Measurements from ENCODE around the gene TTLL9. TPM values are rescaled to one million over a fixed set of nuclear protein-coding genes. Genes with fewer than 3 reads are reported as not detected.

TTLL9 gene
- polyA plus RNA-seq, 4 donors = 2.2 to 5.9 (median 3.8) TPM

DNA sequence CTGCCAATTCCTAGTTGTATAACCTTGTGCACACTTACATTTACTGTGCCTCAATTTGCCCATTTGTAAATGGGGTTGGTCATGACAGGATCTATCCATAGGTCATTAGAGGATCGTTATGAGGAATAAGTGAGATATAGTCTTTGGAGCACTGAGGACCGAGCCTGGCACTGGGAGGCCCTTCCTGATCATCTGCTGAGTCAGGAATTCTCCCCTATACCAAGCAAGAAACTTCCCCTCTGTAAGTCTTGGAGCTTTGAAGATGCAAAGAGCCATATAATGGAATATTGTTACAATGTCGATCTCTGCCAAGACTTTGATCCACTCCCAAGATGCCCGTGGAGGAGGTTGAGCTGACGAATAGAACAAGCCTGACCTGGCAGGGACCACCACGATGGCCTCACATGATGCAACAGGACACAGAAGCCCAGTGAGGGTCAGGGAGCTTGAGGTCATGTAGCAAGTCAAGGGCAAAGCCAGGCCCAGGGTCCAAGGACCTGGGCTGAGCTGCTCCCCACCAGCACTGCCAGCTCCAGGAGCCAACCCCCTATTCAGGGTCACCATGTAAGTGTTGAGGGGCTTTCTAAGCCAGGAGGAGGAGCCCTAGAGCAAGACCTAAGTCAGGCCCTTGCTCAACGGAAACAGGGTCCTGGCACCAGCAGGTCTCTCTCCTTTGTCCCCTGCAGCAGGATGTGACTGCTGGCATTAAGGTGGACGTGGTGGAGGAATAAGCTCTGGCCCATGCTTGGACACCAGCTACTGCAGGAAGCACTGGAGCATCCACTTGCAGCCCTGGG lies 64.7 kb downstream of the TTLL9 start:
- no peak for DNase-seq (ENCODE audit: low read depth in 4 of 4, low spot score in 2 of 4)

DNA sequence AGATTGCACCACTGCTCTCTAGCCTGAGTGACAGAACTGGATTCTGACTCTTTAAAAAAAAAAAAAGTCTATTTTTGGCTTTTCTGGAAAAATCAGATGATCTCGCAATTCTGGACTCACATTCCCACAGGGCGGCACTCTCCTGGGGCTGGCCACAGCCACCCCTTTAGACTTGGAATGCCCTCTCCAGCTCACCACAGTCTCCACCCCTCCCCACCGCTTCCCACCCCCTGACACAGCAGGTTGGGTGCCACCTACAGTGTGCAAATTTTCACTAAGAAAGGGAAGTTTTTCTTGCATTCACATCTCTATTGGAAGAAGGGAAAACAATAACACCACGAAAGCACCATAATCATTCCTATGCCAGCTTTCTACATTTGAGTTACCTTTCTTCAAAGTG lies 66.0 kb downstream of the TTLL9 start:
- no peak for DNase-seq (ENCODE audit: low read depth in 4 of 4, low spot score in 2 of 4)

DNA sequence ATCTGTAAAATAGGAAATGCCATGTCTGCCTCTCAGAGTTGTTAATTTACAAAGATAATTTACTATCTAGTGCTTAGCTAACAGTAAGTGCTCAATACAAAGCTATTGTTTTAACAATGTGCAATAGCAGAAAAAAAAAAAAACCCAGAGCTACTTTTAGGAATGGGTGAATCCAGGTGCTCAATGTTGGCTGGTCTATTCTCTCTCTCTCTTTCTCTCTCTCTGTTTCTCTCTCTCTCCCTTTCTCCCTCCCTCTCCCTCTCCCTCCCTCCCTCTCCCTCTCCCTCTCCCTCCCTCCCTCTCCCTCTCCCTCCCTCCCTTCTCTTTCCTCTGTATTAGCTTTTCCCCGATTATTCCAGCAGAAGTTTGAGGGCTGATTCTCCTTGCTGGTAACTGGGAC lies 67.4 kb downstream of the TTLL9 start:
- no peak for DNase-seq (ENCODE audit: low read depth in 4 of 4, low spot score in 2 of 4)

DNA sequence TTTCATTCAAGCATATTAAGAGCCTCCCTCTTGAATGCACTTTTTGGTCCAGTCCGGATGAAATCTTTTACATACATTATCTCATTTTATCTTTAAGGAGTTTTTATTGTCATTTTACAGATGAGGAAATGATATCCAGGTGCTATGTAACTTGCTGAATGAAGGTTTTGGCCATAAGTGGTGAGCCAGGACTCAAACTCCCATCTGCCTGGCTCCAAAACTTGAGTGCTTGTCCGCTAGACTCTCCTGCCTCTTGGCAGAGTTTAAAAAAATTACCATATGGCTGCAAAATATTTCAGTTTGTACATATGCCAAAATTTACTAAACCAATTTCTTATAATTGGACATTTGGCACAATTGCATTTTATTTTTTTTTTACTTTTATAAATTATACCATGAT lies 69.2 kb downstream of the TTLL9 start:
- no peak for DNase-seq (ENCODE audit: low read depth in 4 of 4, low spot score in 2 of 4)

DNA sequence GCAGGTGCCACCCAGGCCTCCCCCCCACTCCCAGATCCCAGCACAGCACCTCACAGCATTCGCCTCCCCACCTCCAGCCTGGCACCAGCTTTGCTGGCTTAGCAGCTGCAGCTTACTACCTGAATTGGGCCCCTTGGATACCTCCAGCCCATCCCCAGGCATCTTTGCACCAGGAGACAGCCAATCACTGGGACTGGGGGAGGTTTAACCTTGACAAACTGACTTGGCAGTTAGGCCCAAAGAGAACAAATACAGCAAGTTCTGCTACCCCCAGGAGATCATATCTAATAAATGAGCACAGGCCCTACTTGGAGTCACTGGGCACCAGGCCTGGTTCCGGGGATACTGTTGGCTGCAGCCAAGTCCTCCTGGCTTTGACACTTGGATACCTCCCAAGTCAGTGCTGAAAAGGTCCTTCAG lies 72.6 kb downstream of the TTLL9 start:
- DNase-seq (ENCODE audit: low read depth in 4 of 4, low spot score in 2 of 4) = no peak

DNA sequence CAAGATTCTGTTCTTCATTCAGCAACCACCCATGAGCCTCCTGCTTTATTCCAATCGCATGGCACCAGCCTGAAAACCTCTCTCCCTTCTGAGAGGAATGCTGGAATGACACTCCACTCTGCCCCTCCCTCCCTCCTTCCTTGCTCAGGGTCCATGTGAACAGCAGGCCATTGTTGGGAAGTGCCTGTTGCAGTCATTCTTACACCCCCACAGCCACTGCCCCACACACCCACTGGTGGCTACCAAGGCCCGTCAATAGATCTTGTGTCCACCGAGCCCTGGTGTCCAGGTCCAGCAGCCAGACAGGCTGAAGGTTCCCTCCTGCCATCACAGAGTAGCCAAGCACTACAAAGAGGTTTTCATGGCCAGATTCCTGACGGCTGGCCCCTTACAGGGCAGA lies 74.9 kb downstream of the TTLL9 start:
- no peak for DNase-seq (ENCODE audit: low read depth in 4 of 4, low spot score in 2 of 4)

DNA sequence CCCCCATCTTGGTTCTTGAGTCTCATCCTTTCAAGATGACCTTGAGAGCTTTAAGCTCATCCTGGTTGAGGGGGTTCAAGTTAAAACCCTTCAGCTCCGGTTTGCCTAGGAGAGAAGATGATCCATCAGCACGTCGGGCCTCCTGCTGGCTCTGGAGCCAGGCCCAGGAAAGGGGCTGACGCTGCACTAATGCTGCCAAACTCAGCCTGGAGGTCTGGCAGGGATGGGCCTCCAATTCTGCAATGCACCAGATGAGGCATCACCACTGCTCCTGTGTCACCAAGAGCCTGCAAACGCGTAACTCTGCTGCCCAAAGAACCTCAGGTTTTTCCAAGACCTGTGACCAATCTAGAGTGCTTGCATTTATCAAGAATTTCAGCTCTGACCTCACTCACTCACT lies 75.4 kb downstream of the TTLL9 start:
- DNase-seq (ENCODE audit: low read depth in 4 of 4, low spot score in 2 of 4) = no peak

DNA sequence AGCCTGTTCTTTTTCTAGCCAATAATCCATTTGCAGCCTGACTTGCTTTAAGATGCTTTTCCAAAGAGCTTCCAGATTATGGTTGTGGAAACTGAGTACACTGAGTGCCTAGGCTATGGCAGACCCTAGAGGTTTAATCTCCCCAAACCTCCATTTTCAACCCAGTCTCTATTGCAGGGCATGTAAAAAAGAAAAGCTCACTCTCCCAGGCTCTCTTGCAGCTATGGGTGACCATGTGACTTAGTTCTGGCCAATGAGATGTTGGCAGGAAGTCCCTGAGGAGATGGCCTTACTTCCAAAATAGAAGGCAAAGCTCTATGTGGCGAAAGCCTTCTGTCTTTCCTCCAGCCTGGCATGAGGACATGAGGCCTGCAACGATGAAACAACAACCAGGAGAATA lies 77.6 kb downstream of the TTLL9 start:
- DNase-seq (ENCODE audit: low read depth in 4 of 4, low spot score in 2 of 4) = no peak

DNA sequence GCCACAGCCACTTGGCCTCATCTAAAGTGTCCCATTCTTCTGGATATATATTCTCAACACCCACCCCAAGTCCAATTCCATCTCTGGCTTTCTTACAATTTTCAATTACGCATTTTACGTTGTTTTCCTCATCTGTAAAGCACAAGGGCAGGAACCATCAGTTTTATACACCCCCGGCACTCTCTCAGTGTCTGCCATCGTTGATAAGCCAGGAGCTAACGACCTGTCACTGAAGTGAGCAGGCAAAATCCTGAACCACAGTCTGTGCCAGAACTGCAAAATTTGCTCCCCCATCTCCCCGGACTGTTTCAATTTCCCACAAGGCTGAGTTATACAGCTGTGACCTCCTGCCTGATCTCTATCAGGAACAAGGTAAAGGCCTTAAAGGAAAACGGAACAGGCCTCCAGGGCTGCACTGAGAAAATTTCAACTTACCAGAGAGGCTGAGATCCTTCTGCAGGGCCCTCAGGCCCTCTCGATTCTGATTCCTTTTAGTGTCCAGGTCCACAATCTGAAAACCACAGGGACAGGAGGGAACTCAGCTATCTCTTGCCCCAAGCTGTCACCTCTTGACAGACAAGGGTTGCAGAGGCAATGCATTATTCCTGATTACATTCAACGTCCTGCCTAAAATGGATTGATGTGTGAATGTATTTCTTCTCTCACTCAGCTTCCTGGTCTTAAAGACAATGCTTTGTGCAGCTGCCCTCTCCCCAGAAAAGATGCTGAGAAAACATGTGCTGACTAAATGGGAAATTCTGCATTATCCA lies 79.6 kb downstream of the TTLL9 start:
- DNase-seq (ENCODE audit: low read depth in 4 of 4, low spot score in 2 of 4) = no peak

DNA sequence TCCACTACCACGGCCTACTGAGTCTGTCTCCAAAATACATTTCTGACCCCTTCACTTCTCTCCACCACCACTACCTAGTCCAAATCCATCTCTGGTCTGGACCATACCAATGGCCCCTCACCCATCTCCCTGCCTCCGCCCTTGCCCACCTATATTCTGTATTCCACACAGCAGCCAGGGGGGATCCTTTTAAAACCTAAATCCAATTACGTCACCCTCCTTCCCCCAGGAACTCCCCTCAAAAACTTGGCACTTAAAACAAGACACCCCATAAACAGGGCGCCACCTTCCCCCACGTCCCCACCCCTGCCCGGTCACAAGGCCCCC lies 80.7 kb downstream of the TTLL9 start:
- DNase-seq (ENCODE audit: low read depth in 4 of 4, low spot score in 2 of 4) = no peak

DNA sequence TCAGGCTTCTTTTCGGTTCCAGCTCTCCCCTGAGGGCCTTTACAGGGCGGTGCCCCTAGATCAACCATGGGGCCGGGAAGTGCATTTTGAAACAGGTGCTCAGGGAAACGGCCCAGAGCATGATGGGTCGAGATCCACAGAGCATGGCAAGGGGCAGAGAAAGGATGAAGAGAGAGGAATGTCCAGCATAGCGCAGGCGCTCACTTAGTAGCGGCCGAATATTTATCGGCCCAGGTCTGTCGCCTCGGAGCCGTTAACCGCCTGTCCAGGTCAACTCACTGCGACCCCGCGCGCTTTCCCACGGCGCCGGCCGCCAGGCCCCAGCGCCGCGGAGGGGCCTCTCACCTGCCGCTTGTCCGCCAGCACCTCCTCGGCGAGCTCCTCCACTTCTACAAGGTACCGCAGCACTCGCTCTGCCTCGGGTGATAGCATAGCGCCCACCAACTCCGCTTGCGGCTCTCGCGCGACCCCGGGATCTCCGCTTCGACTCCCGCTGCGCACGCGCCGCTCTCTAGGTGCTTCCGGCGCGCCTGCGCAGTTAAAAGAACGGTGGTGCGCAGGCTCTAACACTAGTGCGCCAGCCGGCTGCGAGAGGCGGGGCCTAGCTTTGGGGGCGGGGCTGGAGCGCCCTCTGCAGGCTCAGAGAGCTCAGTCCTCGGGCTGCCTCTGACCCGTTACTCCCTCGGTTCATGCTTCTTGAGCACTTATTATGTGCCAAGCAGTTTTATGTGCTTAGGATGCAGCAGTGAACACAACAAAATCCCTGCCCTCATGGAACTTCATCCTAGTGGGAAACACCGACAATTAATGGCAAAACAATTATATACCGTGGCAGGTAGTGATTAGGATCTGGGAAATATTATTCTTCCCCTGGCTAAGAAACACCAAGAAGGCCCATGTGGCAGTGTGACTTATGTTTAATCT lies 81.4 kb downstream of the TTLL9 start, which contains the start of gene PDRG1:
Gene PDRG1 (minus strand): TSS at position 517 of the 924 bp plus-strand sequence. CDS start 85 bp downstream, at position 432.
- DNase-seq (ENCODE audit: low read depth in 4 of 4, low spot score in 2 of 4) = peak; percentile 75 to 95 (median 89)

DNA sequence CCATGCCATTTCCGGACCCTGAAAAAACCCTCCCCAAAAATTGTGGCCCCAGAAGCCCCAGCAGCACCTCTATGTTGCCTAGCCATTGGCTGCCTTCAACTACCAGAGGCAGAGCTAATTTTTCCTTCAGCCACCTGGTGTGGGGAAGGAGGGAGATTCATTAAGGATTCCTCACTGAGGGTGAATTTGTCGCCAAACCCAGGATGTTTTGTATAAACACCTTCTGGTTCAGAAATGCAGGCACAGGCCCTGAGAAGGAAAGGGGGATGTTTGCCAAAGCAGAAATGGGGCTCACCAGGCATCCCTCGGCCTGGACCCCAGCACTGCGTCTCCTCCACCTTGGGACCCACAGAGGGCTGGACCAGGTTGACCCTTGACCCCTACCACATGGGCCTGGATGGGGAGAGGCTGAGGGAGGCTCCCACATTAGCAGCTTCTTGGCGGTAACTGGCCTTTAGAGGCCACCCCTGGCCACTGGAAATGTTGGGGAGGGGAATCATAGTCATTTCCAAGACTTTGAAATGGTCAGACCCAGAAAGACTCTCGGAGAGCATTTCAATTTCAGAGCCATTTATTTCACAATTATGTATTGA lies 83.2 kb downstream of the TTLL9 start:
- no peak for DNase-seq (ENCODE audit: low read depth in 4 of 4, low spot score in 2 of 4)

DNA sequence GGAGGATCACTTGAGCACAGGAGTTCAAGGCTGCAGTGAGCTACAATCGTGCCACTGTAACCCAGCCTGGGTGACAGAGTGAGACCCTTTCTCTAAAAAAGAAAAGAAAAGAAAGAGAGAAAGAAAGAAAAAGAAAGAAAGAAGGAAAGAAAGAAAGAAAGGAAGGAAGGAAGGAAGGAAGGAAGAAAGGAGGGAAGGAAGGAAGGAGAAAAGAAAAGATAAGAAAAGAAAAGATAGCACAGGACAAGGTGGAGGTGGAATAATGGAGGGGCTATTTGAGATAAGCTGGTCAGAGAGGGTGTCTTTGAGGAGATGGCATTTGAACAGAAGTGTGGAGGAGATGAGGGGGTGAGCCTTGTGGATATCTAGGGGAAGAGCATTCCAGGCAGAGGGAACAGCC lies 84.1 kb downstream of the TTLL9 start:
- DNase-seq (ENCODE audit: low read depth in 4 of 4, low spot score in 2 of 4) = no peak

DNA sequence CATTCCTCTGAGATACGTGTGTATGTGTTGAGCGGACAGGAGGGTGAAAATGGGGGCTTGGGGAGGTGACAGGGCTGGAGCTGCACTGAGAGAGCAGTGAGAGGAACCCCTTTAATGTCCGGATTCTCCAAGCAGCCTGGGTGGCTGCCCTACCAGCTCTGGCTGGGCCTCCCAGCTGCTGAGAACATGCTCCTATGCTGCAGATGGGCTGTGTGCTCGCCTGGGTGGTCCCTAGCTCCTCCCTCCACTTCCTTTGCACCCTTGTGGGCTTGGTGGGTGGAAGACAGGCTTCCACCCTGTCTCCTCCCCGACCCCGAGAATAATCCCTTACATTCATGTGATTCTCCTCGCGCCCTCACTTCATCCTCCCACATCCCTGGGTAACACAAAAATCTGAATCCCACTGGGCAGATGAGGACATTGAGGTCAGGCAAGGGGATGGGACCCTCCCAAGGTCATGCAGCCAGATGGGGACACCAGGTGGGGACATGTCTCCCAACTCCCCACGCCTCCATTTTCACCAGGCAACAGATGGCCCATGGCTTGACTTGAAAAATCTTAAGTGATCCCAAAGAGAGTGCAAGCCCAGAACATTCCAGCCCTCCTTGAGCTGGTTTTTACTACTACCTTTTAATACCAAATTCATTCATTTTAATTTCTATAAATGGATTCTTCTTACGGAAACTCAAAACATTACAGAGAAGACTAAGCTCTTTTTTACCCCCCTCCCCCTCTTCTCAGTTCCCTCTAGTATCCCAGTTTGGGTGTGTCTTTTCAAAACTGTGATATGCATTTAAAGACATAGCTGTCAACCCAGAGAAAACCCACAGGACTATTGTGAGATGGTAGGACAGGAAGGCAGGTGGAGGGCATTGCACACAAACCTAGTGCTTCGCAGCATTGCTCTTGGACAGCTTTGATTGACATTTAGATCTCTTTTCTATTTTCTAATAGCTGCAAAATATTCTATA lies 86.4 kb downstream of the TTLL9 start:
- DNase-seq (ENCODE audit: low read depth in 4 of 4, low spot score in 2 of 4) = no peak

DNA sequence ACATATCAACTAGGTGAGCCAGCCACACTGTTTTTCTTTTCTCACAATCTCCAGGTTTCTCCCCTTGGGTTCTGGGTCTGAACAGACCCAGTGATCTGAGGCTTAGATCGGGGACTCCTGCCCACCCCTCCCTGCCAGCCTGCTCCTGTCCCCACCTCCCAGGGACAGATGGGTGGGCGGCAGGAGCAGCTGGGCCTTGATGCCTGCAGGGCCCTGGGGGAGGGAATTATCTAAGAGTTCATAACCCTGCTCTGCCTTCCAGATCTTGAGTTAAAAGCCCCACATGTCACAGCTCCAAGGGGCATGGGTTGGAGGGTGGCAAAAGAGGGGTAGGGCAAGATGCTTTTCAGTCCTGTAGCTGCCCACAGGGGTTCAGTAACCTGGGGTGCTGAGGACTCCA lies 92.3 kb downstream of the TTLL9 start:
- no peak for DNase-seq (ENCODE audit: low read depth in 4 of 4, low spot score in 2 of 4)

DNA sequence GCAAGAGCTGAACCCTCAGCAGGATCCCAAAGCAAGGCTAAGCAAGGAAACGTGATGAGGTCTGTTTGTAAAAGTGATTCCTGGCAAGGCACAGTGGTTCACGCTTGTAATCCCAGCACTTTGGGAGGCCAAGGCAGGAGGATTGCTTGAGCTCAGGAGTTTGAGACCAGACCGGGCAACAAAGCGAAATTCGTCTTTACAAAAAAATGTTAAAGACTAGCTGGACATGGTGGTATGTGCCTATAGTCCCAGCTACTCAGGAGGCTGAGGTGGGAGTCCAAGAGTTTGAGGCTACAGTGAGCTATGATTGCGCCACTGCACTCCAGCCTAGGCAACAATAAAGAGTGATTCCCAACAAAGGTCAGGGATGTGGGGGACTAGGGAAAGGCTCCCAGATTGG lies 93.5 kb downstream of the TTLL9 start:
- DNase-seq (ENCODE audit: low read depth in 4 of 4, low spot score in 2 of 4) = no peak

DNA sequence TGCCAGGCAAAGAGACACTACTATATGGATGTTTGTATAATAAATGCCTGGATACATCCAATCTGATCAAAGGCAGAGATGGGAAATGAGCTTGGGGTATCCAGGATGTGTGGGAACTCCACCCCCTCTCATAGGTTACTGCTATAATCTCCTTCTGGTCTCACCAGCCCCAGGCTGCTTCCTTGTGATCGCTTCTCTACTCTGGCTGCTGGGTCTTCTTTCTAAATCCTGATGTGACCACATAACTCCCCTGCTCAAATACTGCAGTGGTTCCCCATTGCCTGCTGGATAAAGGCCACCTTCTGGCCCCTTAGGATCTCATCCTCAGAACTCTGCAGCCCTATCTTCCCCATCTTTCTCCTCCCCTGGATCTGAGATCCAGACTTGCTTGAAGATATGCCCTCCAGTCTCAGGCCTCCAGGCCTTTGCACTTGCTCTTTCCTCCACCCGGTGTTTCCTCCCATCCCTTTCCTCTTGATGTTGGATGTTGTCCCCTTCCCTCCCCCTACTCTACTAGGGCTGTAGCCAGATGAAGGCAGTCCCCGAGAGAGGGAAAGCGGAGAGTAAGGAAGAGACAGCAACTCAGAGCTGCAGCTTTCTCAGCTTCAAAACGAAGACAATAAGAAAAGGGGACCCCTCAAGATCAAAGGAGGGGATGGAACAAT lies 96.7 kb downstream of the TTLL9 start:
- no peak for DNase-seq (ENCODE audit: low read depth in 4 of 4, low spot score in 2 of 4)

DNA sequence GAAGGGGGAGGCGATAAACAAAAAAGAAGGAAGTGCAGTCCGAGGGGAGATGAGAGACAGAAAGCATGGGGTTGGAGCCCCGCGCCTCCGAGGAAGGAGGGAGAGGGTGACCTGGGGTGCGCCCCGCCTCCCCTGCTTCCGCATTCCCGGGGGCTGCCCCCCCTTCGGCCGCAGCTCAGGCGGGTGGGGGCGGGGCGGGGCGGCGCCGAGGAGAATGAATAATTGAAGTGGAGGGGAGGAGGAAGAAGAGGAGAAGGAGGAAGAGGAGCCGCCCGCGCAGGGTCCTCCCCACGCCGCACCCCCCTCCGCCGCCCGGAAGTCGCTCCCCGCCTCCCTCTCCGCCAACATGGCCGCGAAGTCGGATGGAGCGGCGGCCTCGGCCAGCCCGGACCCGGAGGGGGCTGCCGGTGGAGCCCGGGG lies 97.4 kb downstream of the TTLL9 start, which contains the start of gene XKR7:
Gene XKR7 (plus strand): TSS at position 322 of the 420 bp plus-strand sequence. CDS start 25 bp downstream, at position 347.
- DNase-seq (ENCODE audit: low read depth in 4 of 4, low spot score in 2 of 4) = no peak

Measured in left renal cortex interstitium (tissue), 4 donors.